Esophagus (tissue), 2 donors: ENCODE measurements around the gene FAM83F. TPM values are rescaled to one million over a fixed set of nuclear protein-coding genes. Genes with fewer than 3 reads are reported as not detected.

Source experiments
- H3K27ac ChIP-seq, 2 donors: one replicate each; pipeline ENCODE4 v1.5.1; 2013; ENCODE audit warnings: low read depth in 2 of 2, mild to moderate bottlenecking in 2 of 2, inconsistent platforms in 1 of 2, low read length in 1 of 2, moderate library complexity in 1 of 2
- H3K27me3 ChIP-seq, 2 donors: one replicate each; pipeline ENCODE4 v1.6.1; 2013; ENCODE audit warnings: low read length in 2 of 2, control low read depth in 1 of 2, mild to moderate bottlenecking in 1 of 2; ENCODE audit not compliant: insufficient read depth in 2 of 2, control insufficient read depth in 1 of 2
- H3K36me3 ChIP-seq, 2 donors: one replicate each; pipeline ENCODE4 v1.6.1; 2013; ENCODE audit warnings: low read length in 1 of 2; ENCODE audit not compliant: control insufficient read depth in 2 of 2, insufficient read depth in 2 of 2
- H3K4me1 ChIP-seq, 2 donors: one replicate each; pipeline ENCODE4 v1.6.1; 2013; ENCODE audit warnings: low read length in 1 of 2; ENCODE audit not compliant: control insufficient read depth in 2 of 2, insufficient read depth in 2 of 2
- H3K4me3 ChIP-seq, 2 donors: one replicate each; pipeline ENCODE4 v1.5.1; 2013; ENCODE audit warnings: low read length in 2 of 2, mild to moderate bottlenecking in 2 of 2, low read depth in 1 of 2, moderate library complexity in 1 of 2
- H3K9me3 ChIP-seq, 2 donors: one replicate each; pipeline ENCODE4 v1.6.1; 2013; ENCODE audit warnings: mild to moderate bottlenecking in 2 of 2, low read depth in 1 of 2, low read length in 1 of 2, moderate library complexity in 1 of 2; ENCODE audit not compliant: control insufficient read depth in 2 of 2, insufficient read depth in 1 of 2
- WGBS, 2 donors: extraction: QIAGEN DNeasy Blood & Tissue Kit; methylation state at CpG; one replicate each; pipeline ENCODE4 v1.1.7; 2013; 5-methylcytosine and 5-hydroxymethylcytosine counted together
- polyA plus RNA-seq, 2 donors: library from polyadenylated mRNA; stranded (reverse); fragments of 200-250 nt; gene quantifications; one replicate each; pipeline ENCODE4 v1.2.3, GENCODE V29; 2013
- donor health status: healthy with polysubstance abuse.
- donor health status: Bipolar disorder and iron deficiency.

Gene FAM83F
- polyA plus RNA-seq, 2 donors = 8.6 to 12.9 TPM

DNA sequence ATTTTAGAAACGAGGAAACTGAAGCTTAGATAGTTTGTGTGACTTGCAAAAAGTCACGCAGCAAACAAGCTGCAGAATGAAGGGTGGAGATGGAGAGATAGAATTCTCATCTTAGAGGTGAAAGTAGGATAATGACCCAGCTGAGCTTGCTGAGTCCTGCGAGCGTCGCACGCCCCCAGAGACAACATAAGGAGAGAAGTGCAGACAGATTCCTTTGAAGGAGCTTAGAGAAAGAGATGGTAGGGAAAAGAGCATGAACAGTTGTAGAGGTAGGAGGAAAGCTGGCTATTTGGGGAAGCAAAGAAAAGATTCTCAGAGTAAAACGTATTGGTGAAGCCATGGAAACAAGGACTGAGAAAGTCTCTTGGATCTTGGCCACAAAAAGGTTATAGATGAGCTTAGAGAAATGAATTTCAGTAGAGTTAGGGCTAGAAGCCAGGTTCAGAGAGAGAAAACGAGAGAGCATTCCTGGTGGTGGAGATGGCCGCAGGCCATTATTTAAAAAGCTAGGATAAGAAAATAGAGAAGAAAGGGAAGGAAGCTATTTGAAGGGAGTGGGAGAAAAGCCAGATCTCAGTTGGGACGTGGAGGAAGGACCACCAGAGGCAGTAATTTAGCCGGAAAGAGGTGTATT, 44.8 kb downstream of the FAM83F start:
- WGBS, 2 donors = 34 to 46% methylated on average over 11 of the region's 11 CpGs
- no peak overlapping the region for H3K4me3 ChIP-seq
- no peak overlapping the region for H3K27ac ChIP-seq
- peaks cover 3 to 7% of the 10 kb centered on the region in 2 donors for H3K4me1 ChIP-seq
- no peaks in the 10 kb centered on the region for H3K36me3 ChIP-seq
- H3K9me3 ChIP-seq = no peaks in the 10 kb centered on the region
- no peaks in the 10 kb centered on the region for H3K27me3 ChIP-seq

DNA sequence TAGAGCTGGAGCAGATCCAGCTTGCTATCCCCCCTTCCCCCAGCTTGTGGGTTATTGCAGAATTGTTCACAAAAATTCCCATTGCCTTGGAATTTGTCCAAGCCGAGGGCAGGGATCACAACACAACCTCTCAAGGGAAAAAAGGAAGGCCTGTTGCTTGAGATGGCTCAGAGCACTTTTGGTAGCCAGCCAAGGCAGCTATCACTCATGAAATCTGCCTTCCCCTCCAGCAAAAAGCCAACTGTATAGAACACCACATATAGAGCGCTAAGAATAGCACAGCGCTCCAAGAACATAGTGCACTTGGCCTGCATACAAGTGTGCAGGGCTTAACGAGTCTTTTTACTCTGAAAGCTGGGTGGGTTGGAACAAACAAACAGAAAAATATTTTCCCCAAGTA, 46.2 kb downstream of the FAM83F start:
- no peaks in the 10 kb centered on the region for H3K36me3 ChIP-seq
- peaks cover 3 to 11% of the 10 kb centered on the region in 2 donors for H3K4me1 ChIP-seq
- peak overlapping the region in 1 of 2 donors; percentile 63 for H3K27ac ChIP-seq
- H3K9me3 ChIP-seq = no peaks in the 10 kb centered on the region
- H3K27me3 ChIP-seq = no peaks in the 10 kb centered on the region
- H3K4me3 ChIP-seq = no peak overlapping the region
- 6 to 11% methylated on average over 4 of the region's 4 CpGs for WGBS, 2 donors

DNA sequence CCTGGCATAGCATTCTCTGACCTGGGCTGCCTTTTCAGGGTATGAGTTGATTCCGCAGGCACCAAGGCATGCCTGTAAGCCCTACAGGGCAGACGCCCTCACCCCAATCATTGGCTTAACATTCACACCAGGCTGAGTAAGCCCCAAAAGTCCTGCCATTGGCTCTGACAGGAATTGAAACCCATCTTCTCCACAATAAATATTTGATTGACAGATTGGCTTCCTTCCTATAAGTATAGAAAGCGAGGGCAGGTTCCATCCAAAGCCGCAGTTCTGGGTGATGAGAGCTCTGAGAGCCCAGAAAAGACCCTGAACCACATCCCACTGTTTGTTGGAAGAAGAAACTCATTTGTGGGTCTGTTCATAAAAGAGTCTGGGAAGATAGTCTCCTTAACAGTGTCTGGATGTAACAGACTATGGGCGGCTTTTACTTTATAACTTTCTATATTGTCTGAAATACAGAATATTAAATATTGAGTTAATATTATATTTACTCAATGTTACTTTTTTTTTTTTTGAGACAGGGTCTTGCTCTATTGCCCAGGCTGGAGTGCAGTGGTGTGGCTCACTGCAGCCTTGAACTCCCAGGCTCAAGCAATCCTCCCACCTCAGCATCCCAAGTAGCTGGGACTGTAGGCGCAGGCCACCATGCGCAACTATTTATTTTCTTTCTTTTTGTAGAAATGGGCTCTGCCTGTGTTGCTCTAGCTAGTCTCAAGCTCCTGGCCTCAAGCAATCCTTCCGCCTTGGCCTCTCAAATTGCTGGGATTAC, 46.8 kb downstream of the FAM83F start:
- Histone ChIP-seq H3K27ac (peak overlapping the region in 1 of 2 donors; percentile 63), H3K4me1 (peaks cover 3 to 11% of the 10 kb centered on the region in 2 donors), H3K9me3 (no peaks in the 10 kb centered on the region), H3K27me3 (no peaks in the 10 kb centered on the region), H3K4me3 (no peak overlapping the region), H3K36me3 (no peaks in the 10 kb centered on the region)
- 62 to 65% methylated on average over 8 of the region's 8 CpGs for WGBS, 2 donors

DNA sequence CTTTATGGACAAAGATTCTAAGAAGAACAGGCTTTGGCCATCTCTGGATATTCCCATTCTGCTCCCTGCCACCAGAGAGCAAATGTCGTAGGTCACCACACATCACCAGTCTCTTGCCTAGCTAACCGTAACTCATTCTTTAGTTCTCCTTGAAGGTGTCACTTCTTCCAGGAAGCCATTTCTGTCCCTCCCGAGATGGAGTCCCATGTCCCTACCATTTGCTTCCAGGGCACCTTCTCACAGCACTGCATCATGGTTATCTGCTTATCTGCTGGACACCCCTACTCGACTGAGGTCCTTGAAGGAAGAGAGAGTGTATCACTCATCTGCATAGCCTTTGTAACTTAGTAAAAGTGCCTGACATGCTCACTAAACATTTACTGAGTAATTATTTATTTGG, 47.6 kb downstream of the FAM83F start:
- H3K4me1 ChIP-seq = peaks cover 3 to 11% of the 10 kb centered on the region in 2 donors
- H3K36me3 ChIP-seq = no peaks in the 10 kb centered on the region
- H3K9me3 ChIP-seq = no peaks in the 10 kb centered on the region
- H3K27me3 ChIP-seq = no peaks in the 10 kb centered on the region
- no peak overlapping the region for H3K4me3 ChIP-seq
- 79 to 84% methylated on average over 4 of the region's 4 CpGs for WGBS, 2 donors
- peak overlapping the region; percentile 36 to 88 for H3K27ac ChIP-seq

DNA sequence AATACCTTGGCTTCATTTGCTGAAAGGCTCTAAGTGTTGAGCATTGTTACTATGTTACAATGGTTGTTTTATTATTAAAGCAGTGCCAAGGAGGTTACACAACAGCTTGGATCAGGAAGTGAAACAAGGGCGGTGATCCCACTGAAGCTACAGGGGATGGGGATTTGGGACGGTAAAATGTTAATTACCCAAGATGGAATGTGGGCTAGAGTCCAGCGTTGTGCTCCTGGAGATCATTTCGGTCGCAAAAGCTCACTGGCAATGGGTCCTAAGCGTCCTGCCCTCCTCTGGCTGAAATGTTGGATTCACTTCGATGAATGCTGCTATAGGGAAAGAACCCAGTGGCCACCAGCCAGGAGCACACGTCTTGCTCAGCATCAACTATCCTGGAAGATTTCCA, 48.3 kb downstream of the FAM83F start:
- Histone ChIP-seq H3K27me3 (no peaks in the 10 kb centered on the region), H3K9me3 (no peaks in the 10 kb centered on the region), H3K4me3 (no peak overlapping the region), H3K27ac (peak overlapping the region; percentile 88 to 99), H3K4me1 (peaks cover 3 to 11% of the 10 kb centered on the region in 2 donors), H3K36me3 (no peaks in the 10 kb centered on the region)
- 22 to 41% methylated on average over 8 of the region's 8 CpGs for WGBS, 2 donors

DNA sequence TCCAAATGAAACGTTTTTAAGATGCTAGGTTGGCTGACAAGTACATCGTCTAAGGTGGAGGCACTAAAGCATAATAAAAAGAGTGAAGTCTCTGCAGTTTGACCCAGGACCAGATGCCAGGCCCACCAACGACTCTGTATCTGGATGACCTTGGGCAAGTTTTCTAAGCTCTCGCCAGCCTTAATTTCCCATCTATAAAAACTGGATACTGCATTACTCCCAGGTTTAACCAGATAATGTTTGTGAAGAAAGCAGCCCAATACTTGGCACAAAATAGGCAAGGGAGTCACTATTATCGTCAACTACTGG, 49.0 kb downstream of the FAM83F start:
- H3K4me1 ChIP-seq = peaks cover 3 to 11% of the 10 kb centered on the region in 2 donors
- WGBS, 2 donors = 28 to 30% methylated on average over 5 of the region's 5 CpGs
- no peaks in the 10 kb centered on the region for H3K9me3 ChIP-seq
- H3K36me3 ChIP-seq = no peaks in the 10 kb centered on the region
- H3K27ac ChIP-seq = peak overlapping the region; percentile 88 to 99
- no peaks in the 10 kb centered on the region for H3K27me3 ChIP-seq
- H3K4me3 ChIP-seq = peak overlapping the region; percentile 51 to 77

DNA sequence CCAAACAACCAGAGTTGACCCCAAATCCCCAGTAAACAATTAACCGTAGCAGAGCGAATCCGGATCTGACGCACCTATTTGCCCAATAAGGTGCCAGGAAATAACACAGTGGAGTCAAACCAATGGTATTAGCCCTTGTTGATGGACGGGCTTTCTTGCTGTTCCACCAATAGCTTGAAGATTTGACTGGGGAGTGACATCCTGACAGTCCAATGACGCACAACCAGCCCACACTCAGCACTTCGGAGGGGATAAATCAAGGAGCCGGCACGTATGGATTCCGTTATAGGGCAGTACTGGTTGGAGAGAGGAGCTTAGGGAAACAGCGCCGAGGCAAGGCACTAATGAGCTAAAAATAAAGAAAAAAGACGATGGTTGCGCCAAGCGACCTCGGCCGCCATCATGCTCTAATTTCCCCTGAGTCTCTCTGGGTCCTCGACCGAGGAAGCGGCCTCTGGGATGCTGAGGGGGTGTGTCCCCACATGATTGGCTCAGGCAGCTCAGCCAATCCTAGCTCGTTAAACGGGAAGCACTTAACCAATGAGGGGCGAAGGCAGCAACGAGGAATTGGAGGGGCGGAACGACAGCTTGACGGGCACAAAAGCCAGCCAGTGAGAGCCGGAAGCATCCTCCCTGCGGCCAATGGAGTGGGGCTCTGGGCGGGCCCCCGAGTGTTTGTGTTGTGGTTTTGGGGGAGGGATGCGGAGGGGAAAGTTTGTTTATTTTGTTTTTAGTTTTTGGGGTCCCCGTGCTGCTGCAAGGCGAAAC, 49.5 kb downstream of the FAM83F start:
- H3K27me3 ChIP-seq = no peaks in the 10 kb centered on the region
- H3K36me3 ChIP-seq = no peaks in the 10 kb centered on the region
- peak overlapping the region; percentile 77 to 87 for H3K4me3 ChIP-seq
- H3K4me1 ChIP-seq = peaks cover 3 to 11% of the 10 kb centered on the region in 2 donors
- no peaks in the 10 kb centered on the region for H3K9me3 ChIP-seq
- peak overlapping the region; percentile 95 to 99 for H3K27ac ChIP-seq
- WGBS, 2 donors = 0% methylated on average over 34 of the region's 34 CpGs

DNA sequence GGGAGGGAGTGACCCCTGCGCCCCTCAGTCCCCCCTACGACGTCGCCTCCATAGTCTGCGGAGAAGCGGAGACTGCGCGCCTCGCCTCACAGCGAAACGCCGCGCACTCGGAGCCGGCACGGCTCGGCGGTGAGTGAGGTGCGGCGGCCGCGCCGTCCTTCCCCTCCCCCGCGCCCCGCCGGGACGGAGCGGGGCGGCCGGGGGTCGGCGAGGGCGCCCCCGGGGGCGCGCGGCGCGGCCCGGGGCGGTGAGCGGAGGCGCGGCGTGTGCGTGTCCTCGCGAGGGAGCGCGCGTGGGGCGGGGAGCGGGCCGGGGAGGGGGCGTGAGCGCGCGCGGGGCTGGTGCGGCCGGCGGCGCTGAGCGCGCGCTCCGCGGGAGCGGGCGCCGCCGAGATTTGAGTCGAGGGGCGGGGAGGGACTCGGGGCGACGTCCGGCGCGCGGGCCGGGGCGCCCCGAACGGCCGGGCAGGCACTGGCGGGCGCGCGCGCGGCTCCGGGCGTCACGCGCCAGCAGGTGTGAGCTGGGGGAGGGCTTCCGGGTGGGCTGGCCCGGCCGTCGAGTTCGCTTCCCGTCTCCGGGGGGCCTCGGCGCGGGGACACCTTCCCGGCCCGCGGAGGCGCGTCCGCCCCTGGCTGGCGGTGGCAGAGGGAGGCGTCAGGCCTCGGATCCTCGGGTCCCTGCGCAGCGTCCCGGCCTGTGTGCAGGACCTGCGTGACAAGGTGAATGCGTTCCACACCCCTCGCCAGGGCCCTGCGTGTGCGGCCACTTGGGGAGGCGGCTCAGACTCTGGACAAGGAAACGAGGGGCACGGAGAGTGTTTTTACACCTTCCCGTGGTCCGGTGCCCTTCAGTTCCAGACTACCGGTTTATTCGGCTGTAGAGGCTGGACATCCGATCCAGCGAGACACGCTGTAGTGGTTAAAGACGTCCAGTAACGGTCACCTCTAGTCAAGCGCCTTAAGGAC, 50.4 kb downstream of the FAM83F start:
- peaks cover 3 to 8% of the 10 kb centered on the region in 2 donors for H3K4me1 ChIP-seq
- H3K27me3 ChIP-seq = no peaks in the 10 kb centered on the region
- peak overlapping the region; percentile 85 to 99 for H3K27ac ChIP-seq
- H3K36me3 ChIP-seq = no peaks in the 10 kb centered on the region
- H3K9me3 ChIP-seq = no peaks in the 10 kb centered on the region
- 1% methylated on average over 47 to 138 of the region's 138 CpGs for WGBS, 2 donors
- H3K4me3 ChIP-seq = peak overlapping the region; percentile 77 to 87

DNA sequence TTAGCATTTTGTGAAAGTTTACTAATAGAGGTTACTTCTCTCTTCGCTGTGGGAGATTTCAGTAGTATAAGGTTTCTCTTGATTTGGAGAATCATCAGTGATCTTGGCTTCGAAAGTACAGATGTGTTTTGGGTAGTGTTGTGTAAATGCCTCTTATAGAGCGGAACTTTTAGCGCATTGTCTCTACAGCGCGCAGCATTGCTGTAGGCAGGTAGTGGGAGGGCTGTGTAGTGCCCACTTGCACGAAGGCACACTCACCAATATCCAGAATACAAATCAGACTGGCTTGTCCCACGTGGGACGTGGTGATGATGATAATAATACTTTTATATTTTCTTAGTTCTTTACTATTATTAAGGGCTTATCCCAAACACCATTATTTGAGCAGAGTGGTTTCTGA, 51.4 kb downstream of the FAM83F start:
- Histone ChIP-seq H3K27ac (no peak overlapping the region), H3K36me3 (no peaks in the 10 kb centered on the region), H3K4me3 (no peak overlapping the region), H3K27me3 (no peaks in the 10 kb centered on the region), H3K4me1 (peaks cover 3 to 7% of the 10 kb centered on the region in 2 donors), H3K9me3 (no peaks in the 10 kb centered on the region)
- 75 to 78% methylated on average over 9 of the region's 9 CpGs for WGBS, 2 donors
